Measurements from ENCODE around the gene INPP5A. TPM values are rescaled to one million over a fixed set of nuclear protein-coding genes. Genes with fewer than 3 reads are reported as not detected.

Gene INPP5A
- total RNA-seq, 1 donor from 2014 or later: 41.0 TPM

- Mint-ChIP-seq H3K36me3 (peaks cover 3% of the 10 kb centered on the region), H3K9me3 (peaks cover 5% of the 10 kb centered on the region), H3K27me3 (ENCODE audit: low read depth) (peaks cover 37% of the 10 kb centered on the region), H3K27ac (no peak overlapping the region), H3K4me3 (no peak overlapping the region), H3K4me1 (no peaks in the 10 kb centered on the region)
- no peak for TF ChIP-seq CTCF (IDR thresholded peaks at IDR 0.05; ENCODE audit: unreplicated experiment)
- no peak for DNase-seq (ENCODE audit: low spot score in 2 of 2, unreplicated experiment in 2 of 2)
Measured at GRCh38 chr10:132826524-132827422, 289.2 kb downstream of the INPP5A start.

GRCh38 chr10:132827423-132827789, 289.8 kb downstream of the INPP5A start:
- TF ChIP-seq CTCF (IDR thresholded peaks at IDR 0.05; ENCODE audit: unreplicated experiment): no peak
- H3K4me3 Mint-ChIP-seq: no peak overlapping the region
- no peak for DNase-seq (ENCODE audit: low spot score in 2 of 2, unreplicated experiment in 2 of 2)
- peaks cover 5% of the 10 kb centered on the region for H3K9me3 Mint-ChIP-seq
- peaks cover 3% of the 10 kb centered on the region for H3K36me3 Mint-ChIP-seq
- H3K27me3 Mint-ChIP-seq (ENCODE audit: low read depth): peaks cover 44% of the 10 kb centered on the region
- no peaks in the 10 kb centered on the region for H3K4me1 Mint-ChIP-seq
- no peak overlapping the region for H3K27ac Mint-ChIP-seq

- Mint-ChIP-seq H3K27ac (no peak overlapping the region), H3K4me3 (no peak overlapping the region), H3K9me3 (peaks cover 5% of the 10 kb centered on the region), H3K27me3 (ENCODE audit: low read depth) (peaks cover 48% of the 10 kb centered on the region), H3K4me1 (no peaks in the 10 kb centered on the region), H3K36me3 (peaks cover 3% of the 10 kb centered on the region)
- DNase-seq (ENCODE audit: low spot score in 2 of 2, unreplicated experiment in 2 of 2): peak in 1 of 2 experiments; percentile 3
- TF ChIP-seq CTCF (IDR thresholded peaks at IDR 0.05; ENCODE audit: unreplicated experiment): no peak
Measured at GRCh38 chr10:132827861-132828539, 290.4 kb downstream of the INPP5A start.

- Mint-ChIP-seq H3K9me3 (peaks cover 5% of the 10 kb centered on the region), H3K4me1 (no peaks in the 10 kb centered on the region), H3K27ac (no peak overlapping the region), H3K27me3 (ENCODE audit: low read depth) (peaks cover 49% of the 10 kb centered on the region), H3K36me3 (peaks cover 3% of the 10 kb centered on the region), H3K4me3 (no peak overlapping the region)
- peak in 1 of 2 experiments; percentile 22 for DNase-seq (ENCODE audit: low spot score in 2 of 2, unreplicated experiment in 2 of 2)
- no peak for TF ChIP-seq CTCF (IDR thresholded peaks at IDR 0.05; ENCODE audit: unreplicated experiment)
Measured at GRCh38 chr10:132828681-132829080, 291.1 kb downstream of the INPP5A start.

- Mint-ChIP-seq H3K4me1 (no peaks in the 10 kb centered on the region), H3K36me3 (peaks cover 3% of the 10 kb centered on the region), H3K27ac (no peak overlapping the region), H3K4me3 (no peak overlapping the region), H3K27me3 (ENCODE audit: low read depth) (peaks cover 51% of the 10 kb centered on the region), H3K9me3 (peaks cover 5% of the 10 kb centered on the region)
- TF ChIP-seq CTCF (IDR thresholded peaks at IDR 0.05; ENCODE audit: unreplicated experiment): no peak
- no peak for DNase-seq (ENCODE audit: low spot score in 2 of 2, unreplicated experiment in 2 of 2)
Measured at GRCh38 chr10:132829403-132829802, 291.8 kb downstream of the INPP5A start.

Measured in mesothelial cell of epicardium (in vitro differentiated cells).